ENCODE data around the gene SYT2. TPM values are rescaled to one million over a fixed set of nuclear protein-coding genes. Genes with fewer than 3 reads are reported as not detected.

The SYT2 gene
- total and polyA plus RNA-seq, 8 donors: 1.1 to 5.4 (median 2.5) TPM; not detected in 1

GRCh38 chr1:202590975-202591411 lies 119.3 kb downstream of the SYT2 start:
- peaks cover 0 to 33% of the 10 kb centered on the region in 2 donors for H3K27me3 ChIP-seq
- H3K4me1 ChIP-seq: peaks cover 0 to 16% of the 10 kb centered on the region in 2 donors
- no peak for ATAC-seq

GRCh38 chr1:202590126-202590525 lies 120.1 kb downstream of the SYT2 start:
- no peak for TF ChIP-seq CTCF (IDR thresholded peaks at IDR 0.05)
- Histone ChIP-seq H3K9me3 (no peaks in the 10 kb centered on the region), H3K36me3 (peaks cover 0 to 15% of the 10 kb centered on the region in 2 donors), H3K4me3 (no peak overlapping the region), H3K27me3 (peaks cover 0 to 26% of the 10 kb centered on the region in 2 donors), H3K4me1 (peaks cover 0 to 20% of the 10 kb centered on the region in 2 donors), H3K27ac (peak overlapping the region in 1 of 2 donors; percentile 66)
- intact Hi-C loops (cut with DNase I): no loop called here
- DNase-seq (no peak), ATAC-seq (no peak)

More at GRCh38 chr1:202590975-202591411, 119.3 kb downstream of the SYT2 start:
- H3K27ac ChIP-seq: no peak overlapping the region
- intact Hi-C loops (cut with DNase I): no loop called here
- no peak for DNase-seq
- no peaks in the 10 kb centered on the region for H3K9me3 ChIP-seq
- no peak overlapping the region for H3K4me3 ChIP-seq
- no peak for TF ChIP-seq CTCF (IDR thresholded peaks at IDR 0.05)
- peaks cover 0 to 15% of the 10 kb centered on the region in 2 donors for H3K36me3 ChIP-seq

GRCh38 chr1:202589190-202589930 lies 120.9 kb downstream of the SYT2 start:
- peak in 3 of 4 donors; percentile 73 to 89 (median 73) for DNase-seq
- Histone ChIP-seq H3K27ac (peak overlapping the region; percentile 57 to 66), H3K36me3 (peaks cover 0 to 19% of the 10 kb centered on the region in 2 donors), H3K4me3 (no peak overlapping the region), H3K27me3 (peaks cover 0 to 22% of the 10 kb centered on the region in 2 donors), H3K4me1 (peaks cover 0 to 20% of the 10 kb centered on the region in 2 donors), H3K9me3 (no peaks in the 10 kb centered on the region)
- ATAC-seq: peak; percentile 72
- TF ChIP-seq CTCF (IDR thresholded peaks at IDR 0.05): no peak
- intact Hi-C loops (cut with DNase I): no loop called here

GRCh38 chr1:202588503-202589189 lies 121.6 kb downstream of the SYT2 start:
- H3K4me1 ChIP-seq: peaks cover 0 to 20% of the 10 kb centered on the region in 2 donors
- H3K9me3 ChIP-seq: no peaks in the 10 kb centered on the region
- peaks cover 0 to 17% of the 10 kb centered on the region in 2 donors for H3K36me3 ChIP-seq
- H3K27ac ChIP-seq: peak overlapping the region; percentile 57 to 66
- intact Hi-C loops (cut with DNase I): no loop called here
- no peak for TF ChIP-seq CTCF (IDR thresholded peaks at IDR 0.05)
- H3K27me3 ChIP-seq: peaks cover 0 to 22% of the 10 kb centered on the region in 2 donors
- DNase-seq (no peak), ATAC-seq (peak; percentile 21)
- no peak overlapping the region for H3K4me3 ChIP-seq

Data from left lung (tissue), 10 donors.